ENCODE measurements around the gene ARFGAP2. TPM values are rescaled to one million over a fixed set of nuclear protein-coding genes. Genes with fewer than 3 reads are reported as not detected.
A peak's percentile ranks its signal among the peaks of the same experiment; 100 is the strongest.

The ARFGAP2 gene
- total and polyA plus RNA-seq, 7 donors = 58.7 to 138 (median 84.3) TPM

GRCh38 chr11:47131136-47131535, 45.5 kb downstream of the ARFGAP2 start:
- no peak for TF ChIP-seq CTCF (IDR thresholded peaks at IDR 0.05)
- no peak for ATAC-seq
- Histone ChIP-seq H3K4me1 (no peaks in the 10 kb centered on the region), H3K27me3 (ENCODE audit: insufficient read depth in 3 of 3, low read length in 2 of 3) (no peaks in the 10 kb centered on the region), H3K4me3 (no peak overlapping the region), H3K9me3 (no peaks in the 10 kb centered on the region), H3K36me3 (ENCODE audit: insufficient read depth in 1 of 2, low read depth in 1 of 2) (no peaks in the 10 kb centered on the region), H3K27ac (no peak overlapping the region)
- intact Hi-C loops (cut with DNase I) = no loop called here
- DNase-seq = no peak
- 88 to 92% (median 92%) methylated on average over 2 of the region's 2 CpGs for WGBS, 3 donors

- intact Hi-C loops (cut with DNase I) = no loop called here
- no peaks in the 10 kb centered on the region for H3K36me3 ChIP-seq (ENCODE audit: insufficient read depth in 1 of 2, low read depth in 1 of 2)
- TF ChIP-seq CTCF (IDR thresholded peaks at IDR 0.05) = no peak
- DNase-seq = no peak
- H3K4me1 ChIP-seq = no peaks in the 10 kb centered on the region
- H3K4me3 ChIP-seq = no peak overlapping the region
- WGBS, 3 donors = 46 to 51% (median 47%) methylated on average over 3 of the region's 3 CpGs
- no peak overlapping the region for H3K27ac ChIP-seq
- H3K27me3 ChIP-seq (ENCODE audit: insufficient read depth in 3 of 3, low read length in 2 of 3) = no peaks in the 10 kb centered on the region
- peak in 1 of 4 donors; percentile 37 for ATAC-seq
- no peaks in the 10 kb centered on the region for H3K9me3 ChIP-seq
These were observed 46.1 kb downstream of the ARFGAP2 start for GRCh38 chr11:47130543-47130942.

DNA sequence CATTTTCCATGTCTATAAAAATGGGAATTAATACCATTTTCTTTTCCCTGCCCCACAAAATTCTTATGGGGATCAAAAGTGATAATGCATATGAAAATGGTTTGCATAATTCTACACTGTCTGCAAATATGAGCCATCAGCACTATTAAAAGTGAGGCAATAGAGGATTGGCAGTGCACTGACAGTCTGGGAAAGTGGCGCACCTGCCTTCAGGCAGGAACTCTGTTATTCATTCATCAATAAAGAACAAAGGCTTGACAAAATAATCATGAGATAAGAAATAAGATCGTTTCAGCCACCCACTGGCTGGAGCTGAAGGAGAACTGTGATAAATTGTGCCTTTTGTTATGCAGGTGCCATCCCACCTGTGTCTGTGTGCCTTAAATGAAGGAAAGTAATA, 49.5 kb downstream of the ARFGAP2 start:
- no peak for TF ChIP-seq CTCF (IDR thresholded peaks at IDR 0.05)
- ATAC-seq (no peak), DNase-seq (no peak)
- intact Hi-C loops (cut with DNase I) = no loop called here
- Histone ChIP-seq H3K9me3 (no peaks in the 10 kb centered on the region), H3K4me1 (no peaks in the 10 kb centered on the region), H3K27ac (no peak overlapping the region), H3K36me3 (ENCODE audit: insufficient read depth in 1 of 2, low read depth in 1 of 2) (no peaks in the 10 kb centered on the region), H3K27me3 (ENCODE audit: insufficient read depth in 3 of 3, low read length in 2 of 3) (no peaks in the 10 kb centered on the region), H3K4me3 (no peak overlapping the region)
- WGBS, 3 donors = 69 to 83% (median 79%) methylated on average over 2 of the region's 2 CpGs

- DNase-seq (no peak), ATAC-seq (no peak)
- H3K27ac ChIP-seq = no peak overlapping the region
- no peaks in the 10 kb centered on the region for H3K27me3 ChIP-seq (ENCODE audit: insufficient read depth in 3 of 3, low read length in 2 of 3)
- H3K9me3 ChIP-seq = no peaks in the 10 kb centered on the region
- intact Hi-C loops (cut with DNase I) = no loop called here
- H3K4me1 ChIP-seq = no peaks in the 10 kb centered on the region
- no peak for TF ChIP-seq CTCF (IDR thresholded peaks at IDR 0.05)
- no peak overlapping the region for H3K4me3 ChIP-seq
- WGBS, 3 donors = 82 to 87% (median 83%) methylated on average over 7 of the region's 7 CpGs
- H3K36me3 ChIP-seq (ENCODE audit: insufficient read depth in 1 of 2, low read depth in 1 of 2) = no peaks in the 10 kb centered on the region
These were observed 51.6 kb downstream of the ARFGAP2 start for GRCh38 chr11:47125083-47125482.

GRCh38 chr11:47124675-47125074, 52.0 kb downstream of the ARFGAP2 start:
- intact Hi-C loops (cut with DNase I) = no loop called here
- TF ChIP-seq CTCF (IDR thresholded peaks at IDR 0.05) = no peak
- H3K9me3 ChIP-seq = no peaks in the 10 kb centered on the region
- no peak for DNase-seq
- no peak for ATAC-seq
- no peak overlapping the region for H3K27ac ChIP-seq
- no peaks in the 10 kb centered on the region for H3K4me1 ChIP-seq
- no peak overlapping the region for H3K4me3 ChIP-seq
- no peaks in the 10 kb centered on the region for H3K36me3 ChIP-seq (ENCODE audit: insufficient read depth in 1 of 2, low read depth in 1 of 2)
- WGBS, 3 donors = 76 to 80% (median 78%) methylated on average over 1 of the region's 1 CpG
- H3K27me3 ChIP-seq (ENCODE audit: insufficient read depth in 3 of 3, low read length in 2 of 3) = no peaks in the 10 kb centered on the region

Data from psoas muscle (tissue), 8 donors.